Smooth muscle cell (in vitro differentiated cells): Measurements from ENCODE around the gene ENPP7. TPM values are rescaled to one million over a fixed set of nuclear protein-coding genes. Genes with fewer than 3 reads are reported as not detected.

Experiments used
- DNase-seq: peaks from one replicate; lab custom pipeline; 2025; ENCODE audit not compliant: unreplicated experiment; lab: John Stamatoyannopoulos, UW
- H2AFZ ChIP-seq: fragments of 200-600 bp; sonication (generic); 2 replicates; pipeline ENCODE4 v1.6.0; 2016; ENCODE audit warnings: antibody characterized with exemption, low read depth, mild to moderate bottlenecking
- H3F3A ChIP-seq: fragments of 200-600 bp; sonication (generic); 2 replicates; pipeline ENCODE4 v1.6.0; 2017; ENCODE audit warnings: antibody characterized with exemption, low read depth
- H3K27ac ChIP-seq: fragments of 200-600 bp; sonication (generic); 2 replicates; pipeline ENCODE4 v1.5.1; 2016; ENCODE audit warnings: low read depth, mild to moderate bottlenecking
- H3K27me3 ChIP-seq: fragments of 200-600 bp; sonication (generic); 2 replicates; pipeline ENCODE4 v1.6.1; 2016; ENCODE audit warnings: low read depth, mild to moderate bottlenecking
- H3K36me3 ChIP-seq: fragments of 200-600 bp; sonication (generic); 2 replicates; pipeline ENCODE4 v1.5.1; 2016; ENCODE audit warnings: low read depth
- H3K4me1 ChIP-seq: fragments of 200-600 bp; sonication (generic); 2 replicates; pipeline ENCODE4 v1.5.1; 2016; ENCODE audit warnings: low read depth
- H3K4me2 ChIP-seq: fragments of 200-600 bp; sonication (generic); 2 replicates; pipeline ENCODE4 v1.6.0; 2016; ENCODE audit warnings: mild to moderate bottlenecking
- H3K4me3 ChIP-seq: fragments of 200-600 bp; sonication (generic); 2 replicates; pipeline ENCODE4 v1.5.1; 2016; ENCODE audit warnings: mild to moderate bottlenecking
- H3K79me2 ChIP-seq: fragments of 200-600 bp; sonication (generic); 2 replicates; pipeline ENCODE4 v1.6.0; 2016; ENCODE audit warnings: low read depth, mild to moderate bottlenecking
- H3K9ac ChIP-seq: fragments of 200-600 bp; sonication (generic); 2 replicates; pipeline ENCODE4 v1.6.0; 2016; ENCODE audit warnings: low read depth
- H3K9me3 ChIP-seq: fragments of 200-600 bp; sonication (generic); replicated peaks from 2 replicates; pipeline ENCODE4 v1.5.1; 2016; ENCODE audit warnings: low read depth
- H4K20me1 ChIP-seq: fragments of 200-600 bp; sonication (generic); 2 replicates; pipeline ENCODE4 v1.6.0; 2016; ENCODE audit warnings: low read depth
- CTCF ChIP-seq: fragments of 200-600 bp; sonication (generic); IDR thresholded peaks from 2 replicates; pipeline ENCODE4 v1.5.1; 2017; ENCODE audit warnings: borderline replicate concordance, mild to moderate bottlenecking, antibody characterized with exemption; ENCODE audit not compliant: insufficient read depth, poor library complexity, severe bottlenecking
- WGBS: methylation state at CpG from one replicate; pipeline ENCODE4 v1.1.7; 2016; ENCODE audit warnings: low lambda C conversion rate; 5-methylcytosine and 5-hydroxymethylcytosine counted together
- polyA plus RNA-seq: library from polyadenylated mRNA; unstranded; fragments of >200 nt; fragmentation: Nextera tagmentation; extraction: Ambion mirVana; gene quantifications from 2 replicates; pipeline ENCODE4 v1.2.1, GENCODE V29; 2016
- total RNA-seq: library from RNA; depleted of rRNA; stranded (reverse); fragments of >200 nt; gene quantifications from 2 replicates; pipeline ENCODE4 v1.2.3, GENCODE V29; 2014

The ENPP7 gene
- total and polyA plus RNA-seq, 2 experiments from 2014 or later, result not detected

- H3K4me2 ChIP-seq, result no peak overlapping the region
- peaks cover 8% of the 10 kb centered on the region for H3F3A ChIP-seq
- no peak overlapping the region for H3K27ac ChIP-seq
- H3K4me1 ChIP-seq, result peaks cover 25% of the 10 kb centered on the region
- H3K79me2 ChIP-seq, result no peaks in the 10 kb centered on the region
- peaks cover 11% of the 10 kb centered on the region for H4K20me1 ChIP-seq
- H3K9ac ChIP-seq, result no peak overlapping the region
- no peak for TF ChIP-seq CTCF
- H2AFZ ChIP-seq, result no peak overlapping the region
- H3K9me3 ChIP-seq, result no peaks in the 10 kb centered on the region
- DNase-seq, result no peak
- no peaks in the 10 kb centered on the region for H3K36me3 ChIP-seq
- 90% methylated on average over 6 of the region's 6 CpGs for WGBS
- H3K27me3 ChIP-seq, result peaks cover 34% of the 10 kb centered on the region
- no peak overlapping the region for H3K4me3 ChIP-seq
These were observed 44.9 kb downstream of the ENPP7 start for GRCh38 chr17:79775632-79776031.

- Histone ChIP-seq H3F3A (peaks cover 8% of the 10 kb centered on the region), H3K36me3 (no peaks in the 10 kb centered on the region), H3K27me3 (peaks cover 34% of the 10 kb centered on the region), H3K4me1 (peaks cover 25% of the 10 kb centered on the region), H3K9ac (no peak overlapping the region), H3K27ac (no peak overlapping the region), H2AFZ (peak overlapping the region; percentile 84), H3K4me3 (peak overlapping the region; percentile 66), H3K4me2 (peak overlapping the region; percentile 98), H3K79me2 (no peaks in the 10 kb centered on the region), H4K20me1 (peaks cover 15% of the 10 kb centered on the region), H3K9me3 (no peaks in the 10 kb centered on the region)
- no peak for TF ChIP-seq CTCF
- 47% methylated on average over 11 of the region's 11 CpGs for WGBS
- no peak for DNase-seq
These were observed 45.8 kb downstream of the ENPP7 start for GRCh38 chr17:79776376-79777119.

- Histone ChIP-seq H3K27me3 (peaks cover 34% of the 10 kb centered on the region), H2AFZ (peak overlapping the region; percentile 84), H3K4me3 (peak overlapping the region; percentile 66), H3K79me2 (no peaks in the 10 kb centered on the region), H3F3A (peaks cover 8% of the 10 kb centered on the region), H3K27ac (no peak overlapping the region), H3K4me1 (peaks cover 25% of the 10 kb centered on the region), H3K36me3 (no peaks in the 10 kb centered on the region), H3K4me2 (peak overlapping the region; percentile 98), H4K20me1 (peaks cover 15% of the 10 kb centered on the region), H3K9ac (no peak overlapping the region), H3K9me3 (no peaks in the 10 kb centered on the region)
- 4% methylated on average over 33 of the region's 51 CpGs for WGBS
- no peak for DNase-seq
- TF ChIP-seq CTCF, result peak; percentile 40
These were observed 46.6 kb downstream of the ENPP7 start for GRCh38 chr17:79777120-79777893.
